PFSK-1 (cell line): ENCODE measurements around the gene HDAC4.

Experiments used
- POLR2AphosphoS5 ChIP-seq: IDR thresholded peaks from 2 replicates; pipeline ENCODE4 v1.6.1; 2012; ENCODE audit warnings: low read depth, mild to moderate bottlenecking, control low read depth, low read length, moderate library complexity
- REST ChIP-seq, 2 experiments: IDR thresholded peaks; 2 replicates each; pipeline versions ENCODE4 v1.6.1 to v1.8.0; 2011 to 2012; ENCODE audit warnings: low read depth in 2 of 2, low read length in 2 of 2, control low read depth in 1 of 2, inconsistent platforms in 1 of 2, mild to moderate bottlenecking in 1 of 2, moderate library complexity in 1 of 2; ENCODE audit not compliant: insufficient read depth in 1 of 2
- SIN3A ChIP-seq: IDR thresholded peaks from 2 replicates; pipeline ENCODE4 v1.6.1; 2012; ENCODE audit warnings: mild to moderate bottlenecking, low read length, moderate library complexity, borderline replicate concordance; ENCODE audit not compliant: insufficient read depth
- TAF1 ChIP-seq: IDR thresholded peaks from 2 replicates; pipeline ENCODE4 v1.6.1; 2012; ENCODE audit warnings: low read length, control low read depth, borderline replicate concordance; ENCODE audit not compliant: insufficient read depth

GRCh38 chr2:239239607-239240413 is 161.0 kb downstream of the HDAC4 start:
- TF ChIP-seq SIN3A: no peak
- TF ChIP-seq POLR2AphosphoS5: no peak
- TF ChIP-seq TAF1: no peak
- no peak for TF ChIP-seq REST (IDR thresholded peaks at IDR 0.05; ENCODE audit: insufficient read depth in 1 of 2, low read depth in 2 of 2, low read length in 2 of 2)
